GM13977 (cell line): Measurements from ENCODE around the gene MRPS14.

Source experiments
- DNase-seq: peaks from one replicate; pipeline ENCODE4 v3.0.0; 2012; ENCODE audit warnings: low spot score
- CTCF ChIP-seq: IDR thresholded peaks from 2 replicates; pipeline ENCODE4 v1.5.1; 2012; ENCODE audit warnings: mild to moderate bottlenecking, control low read depth; ENCODE audit not compliant: insufficient read depth; ENCODE audit errors: extremely low read depth, missing control alignments
- in situ Hi-C: fragments of 300-500 bp; cut with MboI; formaldehyde crosslinking; loops from one replicate; pipeline ENCODE4 v1.12.0; 2022; ENCODE audit warnings: low sequenced_read_pairs, low pct_unique_long_range_greater_than_20kb, mixed read lengths, inconsistent platforms; ENCODE audit not compliant: unreplicated experiment

MRPS14 gene

GRCh38 chr1:175009532-175009931 is 13.7 kb downstream of the MRPS14 start:
- no peak for TF ChIP-seq CTCF
- in situ Hi-C loops, result no loop called here
- no peak for DNase-seq

GRCh38 chr1:175005085-175005783 is 18.0 kb downstream of the MRPS14 start:
- TF ChIP-seq CTCF, result no peak
- no peak for DNase-seq
- in situ Hi-C loops, result no loop called here

- no peak for TF ChIP-seq CTCF
- DNase-seq, result no peak
- in situ Hi-C loops, result no loop called here
Measured at GRCh38 chr1:175003521-175003920, 19.7 kb downstream of the MRPS14 start.

GRCh38 chr1:175002910-175003517 is 20.2 kb downstream of the MRPS14 start:
- DNase-seq, result no peak
- in situ Hi-C loops, result no loop called here
- no peak for TF ChIP-seq CTCF

- no peak for DNase-seq
- in situ Hi-C loops, result no loop called here
- no peak for TF ChIP-seq CTCF
Measured at GRCh38 chr1:175000697-175001187, 22.5 kb downstream of the MRPS14 start.

- in situ Hi-C loops, result loop anchor here (10.0 to 25.0 kb wide), 2 partner anchors 225 to 738 kb away; no protein-coding TSS in a partner anchor
- no peak for TF ChIP-seq CTCF
- DNase-seq, result no peak
Measured at GRCh38 chr1:174999936-175000696, 23.1 kb downstream of the MRPS14 start, which contains the start of gene CACYBP. Gene CACYBP, plus strand, starts transcription at chr1:174999947. Its CDS starts 234 bp downstream, at chr1:175000181.
